ENCODE results near the gene SMIM23.
"Not testable (repeated sequence)": the region's sequence is repeated elsewhere in the genome, so short reads cannot be mapped to it uniquely, and the experiment has no call there.

The SMIM23 gene

GRCh38 chr5:171773106-171773505 lies 12.5 kb upstream of the SMIM23 start:
- Histone ChIP-seq H3K36me3 (ENCODE audit: insufficient read depth, insufficient read length, low read length) (no peaks in the 10 kb centered on the region), H3K9me3 (ENCODE audit: insufficient read depth, low read length) (no peaks in the 10 kb centered on the region), H3K27me3 (ENCODE audit: insufficient read depth, insufficient read length) (no peaks in the 10 kb centered on the region), H3K9ac (ENCODE audit: insufficient read length, low read depth) (no peak overlapping the region), H3K4me3 (ENCODE audit: insufficient read length, low read depth) (no peak overlapping the region), H3K4me1 (ENCODE audit: insufficient read depth, insufficient read length) (no peaks in the 10 kb centered on the region)
- DNase-seq (ENCODE audit: low read depth, low spot score), result no peak
- TF ChIP-seq SUZ12 (IDR thresholded peaks at IDR 0.05; ENCODE audit: extremely low read depth, insufficient read depth, insufficient read length) (no peak), YY1 (IDR thresholded peaks at IDR 0.05; ENCODE audit: insufficient read depth, insufficient read length) (no peak), ZNF274 (IDR thresholded peaks at IDR 0.05; ENCODE audit: low read depth, low read length) (no peak)

- Histone ChIP-seq H3K4me1 (ENCODE audit: insufficient read depth, insufficient read length) (no peaks in the 10 kb centered on the region), H3K27me3 (ENCODE audit: insufficient read depth, insufficient read length) (no peaks in the 10 kb centered on the region), H3K9ac (ENCODE audit: insufficient read length, low read depth) (no peak overlapping the region), H3K36me3 (ENCODE audit: insufficient read depth, insufficient read length, low read length) (no peaks in the 10 kb centered on the region), H3K4me3 (ENCODE audit: insufficient read length, low read depth) (no peak overlapping the region), H3K9me3 (ENCODE audit: insufficient read depth, low read length) (peaks cover 8% of the 10 kb centered on the region; the same call in 1 of the 2 replicates)
- DNase-seq (ENCODE audit: low read depth, low spot score), result no peak
- TF ChIP-seq ZNF274 (IDR thresholded peaks at IDR 0.05; ENCODE audit: low read depth, low read length) (no peak), YY1 (IDR thresholded peaks at IDR 0.05; ENCODE audit: insufficient read depth, insufficient read length) (no peak), SUZ12 (IDR thresholded peaks at IDR 0.05; ENCODE audit: extremely low read depth, insufficient read depth, insufficient read length) (no peak)
Observed at GRCh38 chr5:171774418-171774817, 11.2 kb upstream of the SMIM23 start.

GRCh38 chr5:171776213-171776612 lies 9.4 kb upstream of the SMIM23 start:
- Histone ChIP-seq H3K4me1 (ENCODE audit: insufficient read depth, insufficient read length) (no peaks in the 10 kb centered on the region), H3K9ac (ENCODE audit: insufficient read length, low read depth) (no peak overlapping the region), H3K9me3 (ENCODE audit: insufficient read depth, low read length) (peaks cover 8% of the 10 kb centered on the region; the same call in 1 of the 2 replicates), H3K36me3 (ENCODE audit: insufficient read depth, insufficient read length, low read length) (no peaks in the 10 kb centered on the region), H3K27me3 (ENCODE audit: insufficient read depth, insufficient read length) (no peaks in the 10 kb centered on the region), H3K4me3 (ENCODE audit: insufficient read length, low read depth) (no peak overlapping the region)
- TF ChIP-seq ZNF274 (IDR thresholded peaks at IDR 0.05; ENCODE audit: low read depth, low read length) (no peak), YY1 (IDR thresholded peaks at IDR 0.05; ENCODE audit: insufficient read depth, insufficient read length) (no peak), SUZ12 (IDR thresholded peaks at IDR 0.05; ENCODE audit: extremely low read depth, insufficient read depth, insufficient read length) (no peak)
- no peak for DNase-seq (ENCODE audit: low read depth, low spot score)

- TF ChIP-seq YY1 (IDR thresholded peaks at IDR 0.05; ENCODE audit: insufficient read depth, insufficient read length) (no peak), ZNF274 (IDR thresholded peaks at IDR 0.05; ENCODE audit: low read depth, low read length) (no peak), SUZ12 (IDR thresholded peaks at IDR 0.05; ENCODE audit: extremely low read depth, insufficient read depth, insufficient read length) (no peak)
- H3K4me3 ChIP-seq (ENCODE audit: insufficient read length, low read depth), result no peak overlapping the region
- H3K4me1 ChIP-seq (ENCODE audit: insufficient read depth, insufficient read length), result no peaks in the 10 kb centered on the region
- no peak overlapping the region for H3K9ac ChIP-seq (ENCODE audit: insufficient read length, low read depth)
- H3K27me3 ChIP-seq (ENCODE audit: insufficient read depth, insufficient read length), result no peaks in the 10 kb centered on the region
- H3K36me3 ChIP-seq (ENCODE audit: insufficient read depth, insufficient read length, low read length), result no peaks in the 10 kb centered on the region
- DNase-seq (ENCODE audit: low read depth, low spot score), result no peak
- H3K9me3 ChIP-seq (ENCODE audit: insufficient read depth, low read length), result peaks cover 8% of the 10 kb centered on the region; the same call in 1 of the 2 replicates
Observed at GRCh38 chr5:171776770-171777759, 8.6 kb upstream of the SMIM23 start.

- H3K9me3 ChIP-seq (ENCODE audit: insufficient read depth, low read length); H3K27me3 ChIP-seq (ENCODE audit: insufficient read depth, insufficient read length); H3K36me3 ChIP-seq (ENCODE audit: insufficient read depth, insufficient read length, low read length); H3K4me3 ChIP-seq (ENCODE audit: insufficient read length, low read depth); H3K4me1 ChIP-seq (ENCODE audit: insufficient read depth, insufficient read length); H3K9ac ChIP-seq (ENCODE audit: insufficient read length, low read depth); DNase-seq (ENCODE audit: low read depth, low spot score): not testable (repeated sequence)
Observed at GRCh38 chr5:171781744-171782143, 3.9 kb upstream of the SMIM23 start.

GRCh38 chr5:171782332-171782966 lies 3.2 kb upstream of the SMIM23 start:
- Histone ChIP-seq H3K36me3 (ENCODE audit: insufficient read depth, insufficient read length, low read length) (no peaks in the 10 kb centered on the region), H3K27me3 (ENCODE audit: insufficient read depth, insufficient read length) (no peaks in the 10 kb centered on the region), H3K4me3 (ENCODE audit: insufficient read length, low read depth) (no peak overlapping the region), H3K9ac (ENCODE audit: insufficient read length, low read depth) (no peak overlapping the region), H3K4me1 (ENCODE audit: insufficient read depth, insufficient read length) (no peaks in the 10 kb centered on the region), H3K9me3 (ENCODE audit: insufficient read depth, low read length) (peaks cover 8% of the 10 kb centered on the region; the same call in 1 of the 2 replicates)
- TF ChIP-seq YY1 (IDR thresholded peaks at IDR 0.05; ENCODE audit: insufficient read depth, insufficient read length) (no peak), SUZ12 (IDR thresholded peaks at IDR 0.05; ENCODE audit: extremely low read depth, insufficient read depth, insufficient read length) (no peak), ZNF274 (IDR thresholded peaks at IDR 0.05; ENCODE audit: low read depth, low read length) (no peak)
- no peak for DNase-seq (ENCODE audit: low read depth, low spot score)

- no peak for DNase-seq (ENCODE audit: low read depth, low spot score)
- H3K4me3 ChIP-seq (ENCODE audit: insufficient read length, low read depth), result no peak overlapping the region
- H3K9ac ChIP-seq (ENCODE audit: insufficient read length, low read depth), result no peak overlapping the region
- H3K9me3 ChIP-seq (ENCODE audit: insufficient read depth, low read length), result peaks cover 8% of the 10 kb centered on the region; the same call in 1 of the 2 replicates
- TF ChIP-seq SUZ12 (IDR thresholded peaks at IDR 0.05; ENCODE audit: extremely low read depth, insufficient read depth, insufficient read length), result no peak
- TF ChIP-seq YY1 (IDR thresholded peaks at IDR 0.05; ENCODE audit: insufficient read depth, insufficient read length), result no peak
- no peak for TF ChIP-seq ZNF274 (IDR thresholded peaks at IDR 0.05; ENCODE audit: low read depth, low read length)
- H3K36me3 ChIP-seq (ENCODE audit: insufficient read depth, insufficient read length, low read length), result no peaks in the 10 kb centered on the region
- H3K4me1 ChIP-seq (ENCODE audit: insufficient read depth, insufficient read length), result no peaks in the 10 kb centered on the region
- no peaks in the 10 kb centered on the region for H3K27me3 ChIP-seq (ENCODE audit: insufficient read depth, insufficient read length)
Observed at GRCh38 chr5:171783051-171783450, 2.6 kb upstream of the SMIM23 start.

Measured in NT2/D1 (cell line).